ENCODE measurements around the gene CRLF1. TPM values are rescaled to one million over a fixed set of nuclear protein-coding genes. Genes with fewer than 3 reads are reported as not detected.

The CRLF1 gene
- total and polyA plus RNA-seq, 2 of the 8 experiments (the other 6 are each of a cell fraction or from before 2014, with no cell fraction given), result 7.2 to 10.3 TPM

DNA sequence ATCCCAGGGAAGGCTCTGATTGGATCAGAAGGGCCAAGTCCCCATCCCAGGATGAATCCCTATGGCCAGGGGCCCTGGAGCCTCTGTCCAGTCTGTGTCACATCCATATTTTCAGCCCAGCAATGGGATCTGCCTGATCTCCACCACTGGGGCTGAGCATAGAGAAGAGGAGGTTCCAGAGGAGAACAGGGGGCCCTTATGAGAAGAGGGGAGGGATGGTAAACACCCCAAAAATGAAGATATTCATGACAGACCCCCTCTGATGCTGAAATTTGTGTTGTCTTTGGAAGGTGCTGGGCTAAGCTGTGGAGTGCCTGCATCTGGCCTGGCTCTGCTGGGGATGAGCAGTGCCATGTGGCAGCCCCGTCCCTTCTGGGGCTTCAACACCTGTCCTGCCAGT, 44.7 kb upstream of the CRLF1 start:
- H3K79me2 ChIP-seq (ENCODE audit: control insufficient read depth in 1 of 2, insufficient read depth in 2 of 2, low read length in 2 of 2), result peaks cover 0 to 3% of the 10 kb centered on the region in 2 experiments; a peak in 1 of 4 replicates
- no peak overlapping the region for H4K91ac ChIP-seq (replicated peaks; ENCODE audit: insufficient read length, low read length)
- H3K23me2 ChIP-seq (ENCODE audit: low read depth, low read length), result peaks cover 13% of the 10 kb centered on the region; the same call in 1 of the 2 replicates
- FAIRE-seq (no peak), DNase-seq (ENCODE audit: low read depth in 1 of 2, low spot score in 2 of 2) (no peak)
- peaks cover 19% of the 10 kb centered on the region for H3K79me1 ChIP-seq (ENCODE audit: low read depth, low read length)
- no peak overlapping the region for H3K14ac ChIP-seq (ENCODE audit: insufficient read length)
- H2BK15ac ChIP-seq (ENCODE audit: low read length), result no peak overlapping the region
- H4K5ac ChIP-seq (ENCODE audit: insufficient read length, low read depth, low read length), result no peak overlapping the region
- H3K18ac ChIP-seq (ENCODE audit: extremely low read depth, low read length), result no peak overlapping the region
- H3K36me3 ChIP-seq (ENCODE audit: control insufficient read depth in 2 of 4, insufficient read depth in 4 of 4, low read length in 3 of 4), result no peaks in the 10 kb centered on the region
- 88% methylated on average over 1 of the region's 1 CpG; no CpG with 5 or more reads in 1 of the 2 experiments for WGBS, 2 experiments (ENCODE audit: extremely low coverage in 1 of 2, insufficient coverage in 1 of 2, insufficient read length in 1 of 2, insufficient replicate concordance in 2 of 2, low coverage in 1 of 2, low lambda C conversion rate in 2 of 2, missing lambda C conversion rate in 1 of 2)
- no peak overlapping the region for H2AK5ac ChIP-seq (ENCODE audit: low read depth, low read length)
- no peaks in the 10 kb centered on the region for H3K9me3 ChIP-seq (ENCODE audit: insufficient read depth in 2 of 2, low read depth in 1 of 2, low read length in 1 of 2)
- POLR2A ChIA-PET (ENCODE audit: partially characterized antibody), result interaction anchor here (1.2 kb wide), 1 partner anchor 59 kb away, joined by 3 read pairs; no protein-coding TSS in a partner anchor
- peaks cover 0 to 13% (median under 1%) of the 10 kb centered on the region in 4 experiments; a peak in 3 of 7 replicates for H3K4me1 ChIP-seq (replicated peaks in 1 of 4; ENCODE audit: control insufficient read depth in 3 of 4, insufficient read depth in 4 of 4, low read length in 3 of 4)
- H3K27ac ChIP-seq (ENCODE audit: low read depth, low read length), result no peak overlapping the region
- no peak overlapping the region for H3K4me3 ChIP-seq (ENCODE audit: extremely low read depth in 1 of 4, insufficient read depth in 2 of 4, low read depth in 3 of 4, low read length in 4 of 4)
- TF ChIP-seq CBX5 (IDR thresholded peaks at IDR 0.05; ENCODE audit: low read depth, low read length), result no peak
- TF ChIP-seq SIRT6 (IDR thresholded peaks at IDR 0.05; ENCODE audit: low read length), result no peak
- no peak for TF ChIP-seq RAD21 (IDR thresholded peaks at IDR 0.05 in 1 of 2, conservative IDR thresholded peaks at IDR 0.05 in 1 of 2; ENCODE audit: low read depth in 2 of 2, low read length in 2 of 2)
- H2BK20ac ChIP-seq (ENCODE audit: low read length), result no peak overlapping the region
- H3K4me2 ChIP-seq (ENCODE audit: insufficient read depth in 1 of 2, low read depth in 2 of 2, low read length in 2 of 2), result no peak overlapping the region
- H2BK120ac ChIP-seq (replicated peaks; ENCODE audit: low read depth, low read length), result no peak overlapping the region
- H3K9ac ChIP-seq (replicated peaks in 1 of 4; ENCODE audit: extremely low read depth in 1 of 4, low read depth in 3 of 4, low read length in 3 of 4), result no peak overlapping the region
- 0 out of 2 replicates have a peak overlapping the region, but pooled peaks have one; percentile 57 for H4K8ac ChIP-seq (ENCODE audit: extremely low read depth, insufficient read depth, low read length)
- no peak overlapping the region for H3K4ac ChIP-seq (replicated peaks; ENCODE audit: insufficient read length, low read depth, low read length)
- H2BK12ac ChIP-seq (ENCODE audit: low read depth, low read length), result no peak overlapping the region
- no peak overlapping the region for H3K23ac ChIP-seq (ENCODE audit: insufficient read length)
- no peak overlapping the region for H2AFZ ChIP-seq (ENCODE audit: low read length)
- no peaks in the 10 kb centered on the region for H3K27me3 ChIP-seq (replicated peaks in 1 of 4; ENCODE audit: control insufficient read depth in 3 of 4, extremely low read depth in 1 of 4, insufficient read depth in 3 of 4, low read length in 3 of 4)
- no peak overlapping the region for H3K56ac ChIP-seq (replicated peaks; ENCODE audit: insufficient read length, low read depth, low read length)
- H2BK5ac ChIP-seq (ENCODE audit: low read depth, low read length), result no peak overlapping the region
- H4K20me1 ChIP-seq (replicated peaks in 1 of 2; ENCODE audit: control insufficient read depth in 1 of 2, insufficient read depth in 2 of 2, low read length in 2 of 2), result peaks cover 9 to 44% of the 10 kb centered on the region in 2 experiments
- CTCF ChIA-PET (ENCODE audit: partially characterized antibody), result interaction anchor here (0.7 kb wide), 1 partner anchor 161 kb away, joined by 3 read pairs; no protein-coding TSS in a partner anchor

Measured in H1 (cell line).